ENCODE data around the gene TP73.
"Not testable (repeated sequence)": the region's sequence is repeated elsewhere in the genome, so short reads cannot be mapped to it uniquely, and the experiment has no call there.

The TP73 gene

GRCh38 chr1:3618881-3619671, 33.2 kb upstream of the TP73 start:
- peak; percentile 95 for DNase-seq (ENCODE audit: low spot score)

GRCh38 chr1:3620708-3621107, 31.6 kb upstream of the TP73 start:
- DNase-seq (ENCODE audit: low spot score), result no peak

GRCh38 chr1:3621151-3621671, 31.1 kb upstream of the TP73 start:
- DNase-seq (ENCODE audit: low spot score), result peak; percentile 49

GRCh38 chr1:3622102-3622501, 30.2 kb upstream of the TP73 start:
- not testable (repeated sequence) for DNase-seq (ENCODE audit: low spot score)

GRCh38 chr1:3623441-3624199, 28.7 kb upstream of the TP73 start:
- no peak for DNase-seq (ENCODE audit: low spot score)

- DNase-seq (ENCODE audit: low spot score), result peak; percentile 99
Measured at GRCh38 chr1:3624200-3625136, 27.8 kb upstream of the TP73 start, which contains the start of gene TPRG1L. TSS of gene TPRG1L (plus strand) at chr1:3625015. CDS start at chr1:3625073, 58 bp downstream.

GRCh38 chr1:3625151-3625907, 27.0 kb upstream of the TP73 start:
- DNase-seq (ENCODE audit: low spot score), result no peak

GRCh38 chr1:3626025-3626424, 26.3 kb upstream of the TP73 start:
- no peak for DNase-seq (ENCODE audit: low spot score)

GRCh38 chr1:3627515-3628253, 24.6 kb upstream of the TP73 start:
- DNase-seq (ENCODE audit: low spot score), result no peak

GRCh38 chr1:3628445-3628844, 23.9 kb upstream of the TP73 start:
- DNase-seq (ENCODE audit: low spot score), result no peak

GRCh38 chr1:3629561-3630160, 22.7 kb upstream of the TP73 start:
- DNase-seq (ENCODE audit: low spot score), result no peak

- DNase-seq (ENCODE audit: low spot score), result no peak
Measured at GRCh38 chr1:3630161-3630611, 22.1 kb upstream of the TP73 start.

- no peak for DNase-seq (ENCODE audit: low spot score)
Measured at GRCh38 chr1:3630914-3631313, 21.4 kb upstream of the TP73 start.

- no peak for DNase-seq (ENCODE audit: low spot score)
Measured at GRCh38 chr1:3631320-3632260, 20.7 kb upstream of the TP73 start.

GRCh38 chr1:3632298-3632697, 20.0 kb upstream of the TP73 start:
- no peak for DNase-seq (ENCODE audit: low spot score)

GRCh38 chr1:3632716-3633343, 19.5 kb upstream of the TP73 start:
- DNase-seq (ENCODE audit: low spot score), result no peak

- DNase-seq (ENCODE audit: low spot score), result no peak
Measured at GRCh38 chr1:3633344-3634058, 18.8 kb upstream of the TP73 start.
